ENCODE measurements around the gene SSTR1.

DNA sequence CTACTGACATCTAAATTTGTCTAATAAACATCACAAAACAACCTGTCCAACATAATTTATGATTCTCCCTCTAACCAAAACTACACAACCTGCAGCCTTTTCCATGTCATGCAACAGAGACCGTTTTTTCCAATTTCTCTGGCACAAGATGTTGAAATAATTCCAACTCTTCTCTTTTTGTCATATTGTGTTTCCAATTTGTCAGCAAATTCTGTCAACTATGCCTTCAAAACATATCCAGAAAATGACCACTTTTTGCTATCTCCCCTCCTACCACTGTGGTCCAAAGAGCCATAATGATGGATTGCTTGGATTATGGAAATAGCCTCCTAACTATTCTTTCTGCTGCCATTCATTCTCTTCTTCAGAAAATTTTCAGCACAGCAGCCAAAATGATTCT is 31.3 kb upstream of the SSTR1 start:
- TF ChIP-seq TOE1 (CRISPR knock-in tag; IDR thresholded peaks at IDR 0.05) (no peak), JUND (CRISPR knock-in tag; IDR thresholded peaks at IDR 0.05) (no peak), YY1 (IDR thresholded peaks at IDR 0.05; ENCODE audit: insufficient read depth, insufficient replicate concordance, low read depth, low read length) (no peak), HOXD1 (CRISPR knock-in tag; IDR thresholded peaks at IDR 0.05) (no peak), ATF1 (CRISPR knock-in tag; IDR thresholded peaks at IDR 0.05) (no peak), MTA3 (CRISPR knock-in tag; IDR thresholded peaks at IDR 0.05) (no peak)

Data from HepG2 (cell line).